Caco-2 (cell line): ENCODE results near the gene PLS1. TPM values are rescaled to one million over a fixed set of nuclear protein-coding genes. Genes with fewer than 3 reads are reported as not detected.

Source experiments
- BruUV-seq: library from RNA; stranded (reverse); fragments of 400-500 nt; replicated peaks from 2 replicates; lab custom pipeline; 2021; lab: Mats Ljungman, UMichigan
- CTCF ChIA-PET: fragments of 300-600 bp; sonication (Branson Sonifier 250); formaldehyde crosslinking; loops from one replicate; lab custom pipeline; 2022; ENCODE audit warnings: antibody characterized with exemption; lab: Charles Lee
- POLR2A ChIA-PET: fragments of 300-600 bp; sonication (Branson Sonifier 250); formaldehyde crosslinking; loops from one replicate; lab custom pipeline; 2022; ENCODE audit warnings: antibody characterized with exemption; lab: Charles Lee
- DNase-seq, 2 experiments: peaks; one replicate each; pipeline versions ENCODE4 v3.0.0 to v3.0.0-alpha.2; 2020 to 2022
- H3K27me3 ChIP-seq: replicated peaks from 2 replicates; pipeline ENCODE4 v1.6.0; 2011; ENCODE audit warnings: low read length; ENCODE audit not compliant: control insufficient read depth, insufficient read depth
- H3K36me3 ChIP-seq: 2 replicates; pipeline ENCODE4 v1.5.1; 2011; ENCODE audit warnings: low read length; ENCODE audit not compliant: control insufficient read depth, insufficient read depth
- H3K4me1 ChIP-seq: fragments of 250-450 bp; sonication (Bioruptor Pico); 2 replicates; pipeline ENCODE4 v1.5.1; 2020; ENCODE audit warnings: mild to moderate bottlenecking
- H3K4me3 ChIP-seq: 2 replicates; pipeline ENCODE4 v1.5.1; 2011; ENCODE audit warnings: low read depth, mild to moderate bottlenecking, control low read depth, low read length
- H3K9me3 ChIP-seq: fragments of 250-450 bp; sonication (Bioruptor Pico); 2 replicates; pipeline ENCODE4 v1.5.1; 2020; ENCODE audit warnings: mild to moderate bottlenecking, moderate library complexity
- H3K27ac Mint-ChIP-seq: one replicate; pipeline ENCODE4 v1.8.0; 2022; ENCODE audit warnings: mixed read lengths; ENCODE audit not compliant: unreplicated experiment
- H3K27me3 Mint-ChIP-seq: one replicate; pipeline ENCODE4 v1.8.0; 2022; ENCODE audit warnings: mixed read lengths; ENCODE audit not compliant: insufficient read depth, unreplicated experiment
- H3K36me3 Mint-ChIP-seq: one replicate; pipeline ENCODE4 v1.8.0; 2022; ENCODE audit warnings: mild to moderate bottlenecking, mixed read lengths; ENCODE audit not compliant: insufficient read depth, unreplicated experiment
- H3K4me1 Mint-ChIP-seq: one replicate; pipeline ENCODE4 v1.8.0; 2022; ENCODE audit warnings: low read depth, mixed read lengths; ENCODE audit not compliant: unreplicated experiment
- H3K4me3 Mint-ChIP-seq: one replicate; pipeline ENCODE4 v1.8.0; 2022; ENCODE audit warnings: mild to moderate bottlenecking, moderate library complexity, mixed read lengths; ENCODE audit not compliant: unreplicated experiment
- H3K9me3 Mint-ChIP-seq: one replicate; pipeline ENCODE4 v1.8.0; 2022; ENCODE audit warnings: mixed read lengths; ENCODE audit not compliant: unreplicated experiment
- CTCF ChIP-seq, 2 experiments: fragments of 200-600 bp in 1 of 2; IDR thresholded peaks; 1 replicate in 1 of 2; 2 replicates in 1 of 2; pipeline versions ENCODE4 v1.5.1 to v1.8.0; 2011 to 2022; ENCODE audit warnings: antibody characterized with exemption in 1 of 2, control low read depth in 1 of 2, inconsistent platforms in 1 of 2, low read depth in 1 of 2, low read length in 1 of 2, mild to moderate bottlenecking in 1 of 2, moderate library complexity in 1 of 2; ENCODE audit not compliant: insufficient read depth in 1 of 2, severe bottlenecking in 1 of 2, unreplicated experiment in 1 of 2
- intact Hi-C: fragments of 100-400 bp; cut with micrococcal nuclease; formaldehyde crosslinking; loops from one replicate; pipeline ENCODE4 v1.10.0; 2022; ENCODE audit not compliant: unreplicated experiment
- total RNA-seq: library from RNA; stranded (reverse); gene quantifications from 2 replicates; pipeline ENCODE4 v1.2.3, GENCODE V29; 2022

Gene PLS1
- total RNA-seq, 1 experiment from 2014 or later, result 19.2 TPM

GRCh38 chr3:142676151-142676550, 80.0 kb downstream of the PLS1 start:
- Mint-ChIP-seq H3K27ac (no peak overlapping the region), H3K4me1 (no peaks in the 10 kb centered on the region), H3K4me3 (no peak overlapping the region), H3K36me3 (no peaks in the 10 kb centered on the region), H3K27me3 (no peaks in the 10 kb centered on the region), H3K9me3 (no peaks in the 10 kb centered on the region)
- no peaks in the 10 kb centered on the region for H3K9me3 ChIP-seq
- H3K4me3 ChIP-seq, result no peak overlapping the region
- ChIA-PET POLR2A (no interaction called here), CTCF (no interaction called here)
- H3K36me3 ChIP-seq, result no peaks in the 10 kb centered on the region
- H3K4me1 ChIP-seq, result no peaks in the 10 kb centered on the region
- no TSS peak for BruUV-seq
- no peak for TF ChIP-seq CTCF (IDR thresholded peaks at IDR 0.05; ENCODE audit: insufficient read depth in 1 of 2, low read depth in 1 of 2, low read length in 1 of 2, severe bottlenecking in 1 of 2, unreplicated experiment in 1 of 2)
- no peak for DNase-seq
- no peaks in the 10 kb centered on the region for H3K27me3 ChIP-seq
- intact Hi-C loops, result no loop called here

- peak in 1 of 2 experiments; percentile 12 for TF ChIP-seq CTCF (IDR thresholded peaks at IDR 0.05; ENCODE audit: insufficient read depth in 1 of 2, low read depth in 1 of 2, low read length in 1 of 2, severe bottlenecking in 1 of 2, unreplicated experiment in 1 of 2)
- Histone ChIP-seq H3K36me3 (no peaks in the 10 kb centered on the region), H3K4me3 (no peak overlapping the region), H3K27me3 (no peaks in the 10 kb centered on the region), H3K4me1 (no peaks in the 10 kb centered on the region), H3K9me3 (no peaks in the 10 kb centered on the region)
- Mint-ChIP-seq H3K36me3 (no peaks in the 10 kb centered on the region), H3K4me3 (no peak overlapping the region), H3K4me1 (no peaks in the 10 kb centered on the region), H3K27ac (no peak overlapping the region), H3K27me3 (no peaks in the 10 kb centered on the region), H3K9me3 (no peaks in the 10 kb centered on the region)
- no TSS peak for BruUV-seq
- intact Hi-C loops, result loop anchor here (1.0 kb wide), 1 partner anchor 93 kb away; no protein-coding TSS in a partner anchor
- POLR2A ChIA-PET, result interaction anchor here (0.9 kb wide), 1 partner anchor 94 kb away, joined by 3 read pairs; no protein-coding TSS in a partner anchor
- CTCF ChIA-PET, result interaction anchor here (1.0 to 1.1 kb wide), 5 partner anchors 72 to 108 kb away, joined by 4 to 30 read pairs (median 6); no protein-coding TSS in a partner anchor
- DNase-seq, result peak in 1 of 2 experiments; percentile 6
Observed at GRCh38 chr3:142680710-142681109, 84.5 kb downstream of the PLS1 start.

DNA sequence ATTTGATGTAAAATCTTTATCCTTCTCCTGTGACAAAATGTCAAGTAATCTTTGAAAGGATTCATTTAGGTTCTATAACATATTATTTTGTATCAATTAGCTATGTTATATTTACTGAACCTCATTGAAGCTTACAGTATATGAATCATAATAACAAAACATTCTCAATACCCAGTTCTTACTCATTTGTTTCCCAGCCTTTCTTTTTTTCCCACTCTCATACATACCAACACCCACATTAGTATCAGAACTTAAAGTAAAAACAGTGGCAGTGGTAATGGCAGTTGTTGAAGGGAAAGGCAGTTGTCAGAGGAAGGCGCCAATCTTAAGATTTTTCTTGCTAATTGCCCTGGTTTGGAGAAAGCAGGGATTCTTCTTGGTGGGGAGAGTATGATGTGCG, 94.4 kb downstream of the PLS1 start:
- Mint-ChIP-seq H3K27me3 (no peaks in the 10 kb centered on the region), H3K27ac (no peak overlapping the region), H3K36me3 (peaks cover 5% of the 10 kb centered on the region), H3K4me3 (no peak overlapping the region), H3K4me1 (no peaks in the 10 kb centered on the region), H3K9me3 (no peaks in the 10 kb centered on the region)
- CTCF ChIA-PET, result no interaction called here
- no TSS peak for BruUV-seq
- POLR2A ChIA-PET, result no interaction called here
- H3K36me3 ChIP-seq, result no peaks in the 10 kb centered on the region
- TF ChIP-seq CTCF (IDR thresholded peaks at IDR 0.05; ENCODE audit: insufficient read depth in 1 of 2, low read depth in 1 of 2, low read length in 1 of 2, severe bottlenecking in 1 of 2, unreplicated experiment in 1 of 2), result no peak
- H3K4me3 ChIP-seq, result no peak overlapping the region
- H3K9me3 ChIP-seq, result no peaks in the 10 kb centered on the region
- 0 out of 2 replicates have a peak, but pooled peaks cover 6% of the 10 kb centered on the region for H3K4me1 ChIP-seq
- H3K27me3 ChIP-seq, result no peaks in the 10 kb centered on the region
- intact Hi-C loops, result no loop called here
- DNase-seq, result no peak
